ENCODE measurements around the gene ANKRD27. TPM values are rescaled to one million over a fixed set of nuclear protein-coding genes. Genes with fewer than 3 reads are reported as not detected.
"Not testable (repeated sequence)": the region's sequence is repeated elsewhere in the genome, so short reads cannot be mapped to it uniquely, and the experiment has no call there.

Gene ANKRD27
- total and polyA plus RNA-seq, 2 experiments from 2014 or later = 6.3 to 10.5 TPM

DNA sequence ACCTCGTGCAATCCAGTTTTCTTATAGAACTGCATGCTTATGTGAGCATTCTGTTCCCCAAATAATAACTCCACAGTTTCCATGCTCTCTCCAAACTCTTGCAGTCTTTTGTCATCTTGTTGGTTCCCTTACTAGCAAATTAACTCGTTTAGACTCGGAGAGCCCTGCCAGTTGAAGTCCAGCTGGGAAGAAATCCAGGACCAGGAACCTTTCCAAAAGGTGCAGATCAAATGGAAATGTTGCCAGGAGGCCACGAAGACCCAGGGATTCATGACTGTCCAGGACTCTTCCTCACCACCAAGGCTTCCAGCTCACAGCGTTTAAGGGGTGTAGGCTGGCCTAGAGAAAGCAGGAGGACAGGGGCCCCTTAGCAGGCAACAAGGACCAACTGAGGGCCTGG is 42.5 kb upstream of the ANKRD27 start:
- Histone ChIP-seq H3K9me3 (ENCODE audit: low read depth) (no peaks in the 10 kb centered on the region), H3K36me3 (no peaks in the 10 kb centered on the region), H3K27ac (no peak overlapping the region), H3K27me3 (no peaks in the 10 kb centered on the region), H3K4me3 (no peak overlapping the region), H3K4me1 (ENCODE audit: low read depth) (no peaks in the 10 kb centered on the region)
- no peak for DNase-seq (ENCODE audit: low read depth in 1 of 2, low spot score in 1 of 2)
- TF ChIP-seq, protein P1, sequence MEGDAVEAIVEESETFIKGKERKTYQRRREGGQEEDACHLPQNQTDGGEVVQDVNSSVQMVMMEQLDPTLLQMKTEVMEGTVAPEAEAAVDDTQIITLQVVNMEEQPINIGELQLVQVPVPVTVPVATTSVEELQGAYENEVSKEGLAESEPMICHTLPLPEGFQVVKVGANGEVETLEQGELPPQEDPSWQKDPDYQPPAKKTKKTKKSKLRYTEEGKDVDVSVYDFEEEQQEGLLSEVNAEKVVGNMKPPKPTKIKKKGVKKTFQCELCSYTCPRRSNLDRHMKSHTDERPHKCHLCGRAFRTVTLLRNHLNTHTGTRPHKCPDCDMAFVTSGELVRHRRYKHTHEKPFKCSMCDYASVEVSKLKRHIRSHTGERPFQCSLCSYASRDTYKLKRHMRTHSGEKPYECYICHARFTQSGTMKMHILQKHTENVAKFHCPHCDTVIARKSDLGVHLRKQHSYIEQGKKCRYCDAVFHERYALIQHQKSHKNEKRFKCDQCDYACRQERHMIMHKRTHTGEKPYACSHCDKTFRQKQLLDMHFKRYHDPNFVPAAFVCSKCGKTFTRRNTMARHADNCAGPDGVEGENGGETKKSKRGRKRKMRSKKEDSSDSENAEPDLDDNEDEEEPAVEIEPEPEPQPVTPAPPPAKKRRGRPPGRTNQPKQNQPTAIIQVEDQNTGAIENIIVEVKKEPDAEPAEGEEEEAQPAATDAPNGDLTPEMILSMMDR (IDR thresholded peaks at IDR 0.05; ENCODE audit: low read depth, low read length) = no peak

- DNase-seq (ENCODE audit: low read depth in 1 of 2, low spot score in 1 of 2); H3K4me1 ChIP-seq (ENCODE audit: low read depth); H3K27ac ChIP-seq; H3K36me3 ChIP-seq; H3K4me3 ChIP-seq; H3K27me3 ChIP-seq; H3K9me3 ChIP-seq (ENCODE audit: low read depth): not testable (repeated sequence)
Observed at GRCh38 chr19:32716203-32716602, 41.2 kb upstream of the ANKRD27 start.

- Histone ChIP-seq H3K9me3 (ENCODE audit: low read depth) (no peaks in the 10 kb centered on the region), H3K36me3 (no peaks in the 10 kb centered on the region), H3K4me3 (no peak overlapping the region), H3K27me3 (no peaks in the 10 kb centered on the region), H3K27ac (no peak overlapping the region), H3K4me1 (ENCODE audit: low read depth) (no peaks in the 10 kb centered on the region)
- TF ChIP-seq, protein P1 (IDR thresholded peaks at IDR 0.05; ENCODE audit: low read depth, low read length) = no peak
- DNase-seq (ENCODE audit: low read depth in 1 of 2, low spot score in 1 of 2) = no peak
Observed at GRCh38 chr19:32711747-32712146, 36.8 kb upstream of the ANKRD27 start.

GRCh38 chr19:32709032-32709431 is 34.1 kb upstream of the ANKRD27 start:
- TF ChIP-seq, protein P1 (IDR thresholded peaks at IDR 0.05; ENCODE audit: low read depth, low read length) = no peak

GRCh38 chr19:32708457-32708856 is 33.5 kb upstream of the ANKRD27 start:
- Histone ChIP-seq H3K9me3 (ENCODE audit: low read depth) (no peaks in the 10 kb centered on the region), H3K36me3 (no peaks in the 10 kb centered on the region), H3K4me1 (ENCODE audit: low read depth) (no peaks in the 10 kb centered on the region), H3K27me3 (no peaks in the 10 kb centered on the region), H3K27ac (no peak overlapping the region), H3K4me3 (no peak overlapping the region)
- TF ChIP-seq, protein P1 (IDR thresholded peaks at IDR 0.05; ENCODE audit: low read depth, low read length) = no peak
- DNase-seq (ENCODE audit: low read depth in 1 of 2, low spot score in 1 of 2) = no peak

More at GRCh38 chr19:32709032-32709431, 34.1 kb upstream of the ANKRD27 start:
- DNase-seq (ENCODE audit: low read depth in 1 of 2, low spot score in 1 of 2) = no peak
- Histone ChIP-seq H3K27me3 (no peaks in the 10 kb centered on the region), H3K27ac (no peak overlapping the region), H3K4me1 (ENCODE audit: low read depth) (no peaks in the 10 kb centered on the region), H3K4me3 (no peak overlapping the region), H3K36me3 (no peaks in the 10 kb centered on the region), H3K9me3 (ENCODE audit: low read depth) (no peaks in the 10 kb centered on the region)

DNA sequence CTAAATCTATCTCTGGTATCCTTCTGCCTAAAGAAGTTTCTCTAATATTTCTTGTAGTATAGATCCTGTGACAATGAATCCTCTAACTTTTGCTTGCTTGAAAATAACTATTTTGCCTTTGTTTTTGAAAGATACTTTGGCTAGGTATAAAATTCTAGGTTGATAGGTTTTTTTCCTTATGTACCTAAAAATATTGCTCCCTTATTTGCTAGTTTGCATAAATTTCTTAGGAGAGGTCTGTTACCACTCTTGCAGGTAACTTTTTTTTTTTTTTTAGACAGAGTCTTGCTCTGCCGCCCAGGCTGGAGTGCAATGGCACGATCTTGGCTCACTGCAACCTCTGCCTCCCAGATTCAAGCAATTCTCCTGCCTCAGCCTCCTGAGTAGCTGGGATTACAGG is 29.0 kb upstream of the ANKRD27 start:
- H3K4me3 ChIP-seq; H3K36me3 ChIP-seq; DNase-seq (ENCODE audit: low read depth in 1 of 2, low spot score in 1 of 2); H3K27ac ChIP-seq; H3K4me1 ChIP-seq (ENCODE audit: low read depth); H3K9me3 ChIP-seq (ENCODE audit: low read depth); H3K27me3 ChIP-seq: not testable (repeated sequence)

DNA sequence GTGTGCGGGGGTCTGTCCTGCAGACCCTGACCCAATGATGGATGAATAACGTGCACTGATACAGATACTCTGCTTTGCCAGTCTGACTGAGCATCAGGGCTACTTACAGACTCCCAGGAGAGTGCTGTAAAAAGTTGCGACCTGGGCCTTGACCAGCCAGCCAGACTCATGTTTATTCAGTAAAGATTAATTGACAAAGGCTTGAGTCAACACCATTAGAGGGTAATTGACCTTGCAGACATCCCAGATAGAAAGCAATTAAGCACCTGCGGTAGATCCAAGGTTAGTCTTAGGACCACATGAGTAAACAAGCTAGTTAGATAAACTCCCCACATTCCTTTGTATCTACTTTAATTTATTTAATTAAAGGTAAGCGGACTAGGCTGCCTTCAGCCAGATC is 27.0 kb upstream of the ANKRD27 start:
- no peak for DNase-seq (ENCODE audit: low read depth in 1 of 2, low spot score in 1 of 2)
- H3K4me1 ChIP-seq (ENCODE audit: low read depth) = no peaks in the 10 kb centered on the region
- H3K9me3 ChIP-seq (ENCODE audit: low read depth) = no peaks in the 10 kb centered on the region
- no peaks in the 10 kb centered on the region for H3K27me3 ChIP-seq
- no peak overlapping the region for H3K27ac ChIP-seq
- TF ChIP-seq, protein P1 (IDR thresholded peaks at IDR 0.05; ENCODE audit: low read depth, low read length) = no peak
- H3K4me3 ChIP-seq = no peak overlapping the region
- H3K36me3 ChIP-seq = no peaks in the 10 kb centered on the region

GRCh38 chr19:32700129-32700528 is 25.1 kb upstream of the ANKRD27 start:
- not testable (repeated sequence) for H3K4me3 ChIP-seq; H3K4me1 ChIP-seq (ENCODE audit: low read depth); DNase-seq (ENCODE audit: low read depth in 1 of 2, low spot score in 1 of 2); H3K27ac ChIP-seq; H3K27me3 ChIP-seq; H3K9me3 ChIP-seq (ENCODE audit: low read depth); H3K36me3 ChIP-seq

DNA sequence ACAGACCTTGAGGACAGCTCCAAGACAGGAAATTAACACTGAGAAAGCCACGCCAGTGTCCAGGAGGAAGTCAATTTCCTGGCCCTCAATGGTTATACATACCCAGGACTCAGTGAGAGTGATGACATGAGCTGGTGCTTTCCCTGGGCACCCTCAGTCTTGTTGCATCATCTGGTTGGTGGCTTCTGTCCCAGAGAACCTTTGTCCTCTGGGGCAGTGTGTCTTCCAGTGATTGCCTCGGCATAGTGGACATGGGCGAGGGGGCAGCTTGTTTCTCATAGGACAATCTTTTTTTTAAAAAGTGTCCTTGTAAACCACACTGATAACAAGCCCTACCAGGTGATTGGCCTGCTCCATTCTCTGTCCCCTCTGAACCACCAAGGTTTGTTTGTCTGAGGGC is 21.8 kb upstream of the ANKRD27 start:
- H3K27ac ChIP-seq; H3K4me3 ChIP-seq; H3K4me1 ChIP-seq (ENCODE audit: low read depth); H3K9me3 ChIP-seq (ENCODE audit: low read depth); H3K36me3 ChIP-seq; DNase-seq (ENCODE audit: low read depth in 1 of 2, low spot score in 1 of 2); H3K27me3 ChIP-seq: not testable (repeated sequence)

DNA sequence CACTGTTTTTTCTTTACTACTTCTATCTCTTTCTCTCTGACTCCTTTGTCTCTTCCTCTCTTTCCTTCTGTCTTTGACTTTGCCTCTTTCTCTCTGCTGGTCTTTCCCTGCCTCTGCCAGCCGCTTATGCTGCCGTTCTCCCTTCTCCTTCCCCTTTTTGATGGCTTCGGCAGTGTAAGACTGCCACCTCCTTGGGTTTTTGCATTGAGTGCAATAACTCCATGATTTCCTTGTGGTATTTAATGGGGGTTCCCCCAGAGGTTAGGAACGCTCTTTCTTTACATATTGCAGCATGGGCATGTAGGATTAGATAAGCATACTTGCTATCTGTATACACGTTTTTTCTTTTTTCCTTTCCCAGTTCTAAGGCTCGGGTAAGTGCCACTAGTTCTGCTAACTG is 20.5 kb upstream of the ANKRD27 start:
- not testable (repeated sequence) for H3K27ac ChIP-seq; H3K4me1 ChIP-seq (ENCODE audit: low read depth); DNase-seq (ENCODE audit: low read depth in 1 of 2, low spot score in 1 of 2); H3K9me3 ChIP-seq (ENCODE audit: low read depth); H3K4me3 ChIP-seq; H3K36me3 ChIP-seq; H3K27me3 ChIP-seq

Measured in cardiac muscle cell (in vitro differentiated cells and primary cell).